HG02642 (cell line): ENCODE results near the gene PIP4K2A.

Experiments used
- ATAC-seq: cut with Tn5 transposase; IDR thresholded peaks from one replicate; pipeline ENCODE4 v1.9.1; 2021; ENCODE audit warnings: mild to moderate bottlenecking; ENCODE audit not compliant: unreplicated experiment, poor library complexity

The PIP4K2A gene

GRCh38 chr10:22570234-22570633, 144.1 kb downstream of the PIP4K2A start:
- no peak for ATAC-seq

GRCh38 chr10:22568928-22569327, 145.4 kb downstream of the PIP4K2A start:
- ATAC-seq, result no peak

- no peak for ATAC-seq
Measured at GRCh38 chr10:22564060-22564459, 150.3 kb downstream of the PIP4K2A start.

GRCh38 chr10:22561909-22562308, 152.5 kb downstream of the PIP4K2A start:
- ATAC-seq, result no peak

- ATAC-seq, result no peak
Measured at GRCh38 chr10:22560913-22561239, 153.5 kb downstream of the PIP4K2A start.

- no peak for ATAC-seq
Measured at GRCh38 chr10:22560096-22560912, 154.1 kb downstream of the PIP4K2A start.

- ATAC-seq, result no peak
Measured at GRCh38 chr10:22557321-22557720, 157.1 kb downstream of the PIP4K2A start.

GRCh38 chr10:22556774-22557173, 157.6 kb downstream of the PIP4K2A start:
- ATAC-seq, result no peak

- ATAC-seq, result no peak
Measured at GRCh38 chr10:22554461-22555182, 159.8 kb downstream of the PIP4K2A start.

- ATAC-seq, result no peak
Measured at GRCh38 chr10:22553452-22553995, 160.9 kb downstream of the PIP4K2A start.

- ATAC-seq, result no peak
Measured at GRCh38 chr10:22552888-22553378, 161.4 kb downstream of the PIP4K2A start.

- no peak for ATAC-seq
Measured at GRCh38 chr10:22551681-22552365, 162.6 kb downstream of the PIP4K2A start.

GRCh38 chr10:22550732-22551131, 163.6 kb downstream of the PIP4K2A start:
- no peak for ATAC-seq

- no peak for ATAC-seq
Measured at GRCh38 chr10:22548344-22548743, 166.0 kb downstream of the PIP4K2A start.

- no peak for ATAC-seq
Measured at GRCh38 chr10:22545643-22546042, 168.7 kb downstream of the PIP4K2A start.

GRCh38 chr10:22544325-22545068, 169.9 kb downstream of the PIP4K2A start:
- no peak for ATAC-seq

GRCh38 chr10:22542773-22543172, 171.6 kb downstream of the PIP4K2A start:
- no peak for ATAC-seq

GRCh38 chr10:22541900-22542299, 172.5 kb downstream of the PIP4K2A start:
- no peak for ATAC-seq

GRCh38 chr10:22539579-22540298, 174.6 kb downstream of the PIP4K2A start:
- no peak for ATAC-seq
